ENCODE measurements around the gene TMEM232. TPM values are rescaled to one million over a fixed set of nuclear protein-coding genes. Genes with fewer than 3 reads are reported as not detected.

Gene TMEM232
- total RNA-seq, 8 experiments from 2014 or later: 3.4 to 44.3 (median 5.6) TPM

DNA sequence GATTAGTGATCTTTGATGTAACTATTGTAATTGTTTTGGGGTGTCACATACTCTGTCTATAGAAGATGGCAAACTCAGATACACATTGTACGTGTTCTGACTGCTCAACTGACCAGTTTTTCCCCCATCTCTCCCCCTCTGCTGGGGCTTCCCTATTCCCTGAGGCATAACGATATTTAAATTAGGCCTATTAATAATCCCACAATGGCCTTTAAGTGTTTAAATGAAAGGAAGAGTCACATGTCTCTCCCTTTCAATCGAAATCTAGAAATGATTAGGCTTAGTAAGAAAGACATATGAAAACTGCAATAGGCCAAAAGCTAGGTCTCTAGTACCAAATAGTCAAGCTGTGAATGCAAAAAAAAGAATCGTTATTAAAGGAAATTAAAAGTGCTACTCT, 265.6 kb downstream of the TMEM232 start:
- no peaks in the 10 kb centered on the region for H3K4me1 ChIP-seq (replicated peaks in 1 of 2)
- H3K27ac ChIP-seq: no peak overlapping the region
- 53 to 100% (median 82%) methylated on average over 1 to 4 of the region's 4 CpGs for WGBS, 10 experiments
- in situ Hi-C loops (cut with MboI; ENCODE audit: low pct_unique_long_range_greater_than_20kb in 2 of 9, low sequenced_read_pairs in 9 of 9, unreplicated experiment in 9 of 9): no loop called here
- no peak overlapping the region for H3K4me3 ChIP-seq
- no peak for ATAC-seq (replicated peaks in 6 of 8)

DNA sequence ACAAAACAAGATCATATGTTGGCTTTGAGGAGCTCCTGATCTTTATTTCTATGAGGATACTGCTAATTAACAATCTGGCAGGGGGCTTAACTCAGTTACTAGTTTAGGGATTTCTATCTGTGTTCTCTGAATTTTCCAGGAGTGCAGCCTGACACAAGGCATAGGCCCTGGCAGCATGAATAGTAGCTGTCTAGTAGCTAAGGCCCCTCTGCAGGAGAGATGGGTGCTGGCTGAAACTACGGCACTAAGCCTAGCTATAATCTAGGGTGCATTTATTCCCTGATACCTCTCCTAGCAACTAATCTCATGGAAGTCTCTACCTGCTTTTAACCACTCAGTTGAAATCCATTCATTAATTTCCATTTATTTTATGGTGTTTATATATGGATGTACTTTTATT, 268.2 kb downstream of the TMEM232 start:
- no peak overlapping the region for H3K27ac ChIP-seq
- in situ Hi-C loops (cut with MboI; ENCODE audit: low pct_unique_long_range_greater_than_20kb in 2 of 9, low sequenced_read_pairs in 9 of 9, unreplicated experiment in 9 of 9): no loop called here
- H3K4me3 ChIP-seq: no peak overlapping the region
- WGBS, 10 experiments: 60 to 100% (median 88%) methylated on average over 1 of the region's 1 CpG; no CpG with 5 or more reads in 5 of the 10 experiments
- H3K4me1 ChIP-seq (replicated peaks in 1 of 2): no peaks in the 10 kb centered on the region
- no peak for ATAC-seq (replicated peaks in 6 of 8)

DNA sequence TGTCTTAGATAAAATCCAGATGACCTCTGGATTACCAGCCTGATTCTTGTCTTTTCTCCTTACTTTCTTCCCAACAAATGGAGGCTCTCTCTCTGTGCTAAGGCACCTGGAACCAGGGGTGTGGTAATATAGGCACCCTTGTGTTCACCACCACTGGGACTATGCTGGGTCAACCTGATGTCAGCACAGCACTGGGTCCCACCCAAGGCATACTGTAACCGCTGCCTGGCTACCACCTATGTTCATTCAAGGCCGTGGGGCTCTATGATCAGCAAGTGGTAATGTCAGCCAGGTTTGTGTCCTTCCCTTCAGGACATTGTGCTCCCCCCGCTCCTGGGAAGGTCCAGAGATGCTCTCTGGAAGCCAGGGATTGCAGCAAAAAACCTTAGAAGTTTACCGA, 283.6 kb downstream of the TMEM232 start:
- Histone ChIP-seq H3K4me1 (replicated peaks in 1 of 2) (no peaks in the 10 kb centered on the region), H3K27ac (no peak overlapping the region), H3K4me3 (no peak overlapping the region)
- 61 to 100% (median 83%) methylated on average over 1 to 3 of the region's 4 CpGs; no CpG with 5 or more reads in 4 of the 10 experiments for WGBS, 10 experiments
- no peak for ATAC-seq (replicated peaks in 6 of 8)
- in situ Hi-C loops (cut with MboI; ENCODE audit: low pct_unique_long_range_greater_than_20kb in 2 of 9, low sequenced_read_pairs in 9 of 9, unreplicated experiment in 9 of 9): loop anchor here in 1 of 9 experiments (25.0 kb wide), 1 partner anchor 169 kb away; no protein-coding TSS in a partner anchor

DNA sequence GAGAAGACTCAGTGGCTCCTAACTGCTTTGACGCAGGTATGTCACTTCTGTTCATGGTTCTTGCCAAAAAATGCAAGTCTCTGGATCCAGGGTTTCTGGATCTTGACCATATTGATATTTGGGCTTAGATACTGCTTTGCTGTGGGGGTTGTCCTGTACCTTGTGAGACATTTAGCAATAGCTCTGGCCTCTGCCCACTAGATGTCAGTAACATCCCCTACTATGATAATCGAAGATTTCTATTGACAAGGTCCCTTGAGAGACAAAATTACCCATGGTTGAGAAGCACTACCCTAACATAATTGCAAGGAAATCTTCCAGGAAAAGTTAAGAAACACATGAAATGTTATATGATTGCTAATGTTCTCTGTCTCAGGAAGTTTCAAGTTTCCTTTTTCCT, 285.4 kb downstream of the TMEM232 start:
- in situ Hi-C loops (cut with MboI; ENCODE audit: low pct_unique_long_range_greater_than_20kb in 2 of 9, low sequenced_read_pairs in 9 of 9, unreplicated experiment in 9 of 9): loop anchor here in 1 of 9 experiments (25.0 kb wide), 1 partner anchor 171 kb away; no protein-coding TSS in a partner anchor
- H3K4me1 ChIP-seq (replicated peaks in 1 of 2): no peaks in the 10 kb centered on the region
- H3K27ac ChIP-seq: no peak overlapping the region
- ATAC-seq (replicated peaks in 6 of 8): peak in 3 of 8 experiments; percentile 72 to 90 (median 78)
- 0 to 57% (median 15%) methylated on average over 1 to 2 of the region's 2 CpGs; no CpG with 5 or more reads in 1 of the 10 experiments for WGBS, 10 experiments
- no peak overlapping the region for H3K4me3 ChIP-seq

DNA sequence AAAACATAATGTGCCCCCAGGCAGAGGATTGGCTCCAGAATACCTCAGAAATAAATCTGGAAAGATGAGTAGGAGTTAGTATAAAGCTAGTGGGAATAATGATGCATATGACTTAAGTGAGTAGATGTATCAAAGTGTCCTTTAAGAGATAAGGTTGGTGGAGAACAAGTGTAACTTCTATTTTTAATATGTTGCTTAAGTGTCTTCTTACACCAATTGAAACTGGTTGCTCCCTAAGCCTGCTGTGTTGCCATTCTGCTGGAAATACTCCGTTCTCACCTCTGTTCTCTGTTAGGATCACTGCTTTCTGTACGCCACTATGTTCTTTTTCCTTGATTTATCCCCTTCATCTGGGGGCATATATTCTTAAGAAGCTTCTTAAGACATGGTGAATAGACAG, 286.4 kb downstream of the TMEM232 start:
- Histone ChIP-seq H3K4me3 (no peak overlapping the region), H3K27ac (no peak overlapping the region), H3K4me1 (replicated peaks in 1 of 2) (no peaks in the 10 kb centered on the region)
- WGBS, 10 experiments: 27 to 100% (median 77%) methylated on average over 1 to 2 of the region's 2 CpGs; no CpG with 5 or more reads in 4 of the 10 experiments
- in situ Hi-C loops (cut with MboI; ENCODE audit: low pct_unique_long_range_greater_than_20kb in 2 of 9, low sequenced_read_pairs in 9 of 9, unreplicated experiment in 9 of 9): loop anchor here in 1 of 9 experiments (25.0 kb wide), 1 partner anchor 172 kb away; no protein-coding TSS in a partner anchor
- ATAC-seq (replicated peaks in 6 of 8): no peak

DNA sequence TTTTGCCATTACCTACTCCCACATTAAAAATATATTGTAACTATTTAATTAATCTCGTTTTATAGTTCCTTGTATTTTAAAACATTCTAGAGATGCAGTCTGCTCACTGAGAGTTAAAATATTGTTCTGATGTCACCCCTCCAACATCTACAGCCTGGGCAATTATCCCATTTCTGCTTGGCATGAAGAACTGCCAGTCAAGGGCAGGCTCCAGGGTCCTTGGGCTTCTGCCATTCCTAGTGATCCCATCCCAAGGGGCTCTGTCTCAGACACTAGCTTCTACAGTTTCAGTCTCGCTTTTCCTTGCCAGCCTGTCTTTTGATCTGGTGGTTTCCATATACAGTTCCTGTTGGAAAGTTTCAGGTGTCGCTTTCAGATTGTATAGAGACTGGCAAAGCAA, 287.2 kb downstream of the TMEM232 start:
- in situ Hi-C loops (cut with MboI; ENCODE audit: low pct_unique_long_range_greater_than_20kb in 2 of 9, low sequenced_read_pairs in 9 of 9, unreplicated experiment in 9 of 9): loop anchor here in 1 of 9 experiments (25.0 kb wide), 1 partner anchor 173 kb away; no protein-coding TSS in a partner anchor
- 0 to 100% (median 78%) methylated on average over 1 to 3 of the region's 3 CpGs for WGBS, 10 experiments
- ATAC-seq (replicated peaks in 6 of 8): no peak
- Histone ChIP-seq H3K4me3 (no peak overlapping the region), H3K27ac (no peak overlapping the region), H3K4me1 (replicated peaks in 1 of 2) (no peaks in the 10 kb centered on the region)

DNA sequence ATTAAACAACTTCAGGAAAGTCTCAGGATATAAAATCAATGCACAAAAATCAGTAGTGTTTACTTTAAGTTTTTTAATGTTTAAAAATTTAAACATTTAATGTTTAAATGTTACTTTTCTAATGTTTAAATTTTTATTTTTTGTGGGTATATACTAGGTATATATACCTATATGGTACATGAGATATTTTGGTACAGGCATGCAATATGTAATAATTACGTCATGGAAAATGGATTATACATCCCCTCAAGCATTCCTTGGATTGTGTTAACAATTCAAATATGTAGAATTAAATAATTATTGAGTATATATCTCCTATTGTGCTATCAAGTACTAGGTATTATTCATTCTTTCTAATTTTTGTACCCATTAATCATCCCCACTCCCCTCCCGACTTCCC, 291.3 kb downstream of the TMEM232 start:
- H3K4me1 ChIP-seq (replicated peaks in 1 of 2): no peaks in the 10 kb centered on the region
- H3K4me3 ChIP-seq: no peak overlapping the region
- in situ Hi-C loops (cut with MboI; ENCODE audit: low pct_unique_long_range_greater_than_20kb in 2 of 9, low sequenced_read_pairs in 9 of 9, unreplicated experiment in 9 of 9): loop anchor here in 1 of 9 experiments (25.0 kb wide), 1 partner anchor 177 kb away; no protein-coding TSS in a partner anchor
- no peak overlapping the region for H3K27ac ChIP-seq
- no peak for ATAC-seq (replicated peaks in 6 of 8)
- 0 to 100% (median 74%) methylated on average over 1 to 2 of the region's 2 CpGs for WGBS, 10 experiments

DNA sequence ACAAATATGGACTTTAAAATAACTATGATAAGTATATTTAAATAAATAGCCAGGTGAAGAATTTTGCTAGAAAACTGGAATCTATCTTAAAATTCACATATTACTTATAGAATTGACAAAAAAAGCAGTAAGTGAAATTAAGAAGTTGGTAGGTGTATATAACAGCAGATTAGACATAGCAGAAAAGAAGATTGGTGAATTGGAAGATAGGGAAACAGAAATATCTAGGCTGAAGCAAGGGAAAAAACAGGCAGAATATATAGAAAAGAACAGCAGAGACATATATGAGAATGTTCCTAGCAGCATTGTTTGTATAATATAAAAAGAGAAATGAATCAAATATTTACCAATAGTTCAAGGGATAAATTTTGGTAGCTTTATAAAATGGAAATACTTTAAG, 294.9 kb downstream of the TMEM232 start:
- no peak overlapping the region for H3K4me3 ChIP-seq
- H3K4me1 ChIP-seq (replicated peaks in 1 of 2): no peaks in the 10 kb centered on the region
- no peak overlapping the region for H3K27ac ChIP-seq
- no peak for ATAC-seq (replicated peaks in 6 of 8)
- in situ Hi-C loops (cut with MboI; ENCODE audit: low pct_unique_long_range_greater_than_20kb in 2 of 9, low sequenced_read_pairs in 9 of 9, unreplicated experiment in 9 of 9): loop anchor here in 1 of 9 experiments (25.0 kb wide), 1 partner anchor 181 kb away; no protein-coding TSS in a partner anchor

DNA sequence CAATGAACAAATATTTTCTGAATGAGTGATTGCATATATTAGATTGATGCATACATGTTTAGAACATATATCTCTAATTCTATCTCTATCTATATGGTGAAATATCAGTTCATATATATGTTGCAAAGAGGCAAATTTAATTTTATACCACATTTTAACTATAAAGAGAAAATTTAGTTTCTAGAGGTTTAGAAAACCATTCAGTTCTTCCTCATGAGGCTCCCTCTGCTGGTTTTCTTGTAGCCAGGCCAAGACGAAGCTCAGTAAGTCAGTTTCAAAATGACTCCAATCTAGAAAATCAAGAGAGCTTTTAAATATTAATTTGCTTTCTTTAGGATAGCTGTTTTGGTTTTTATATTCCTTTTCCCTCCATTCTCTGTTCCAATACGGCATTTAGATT, 312.1 kb downstream of the TMEM232 start:
- Histone ChIP-seq H3K4me3 (no peak overlapping the region), H3K27ac (no peak overlapping the region), H3K4me1 (replicated peaks in 1 of 2) (no peaks in the 10 kb centered on the region)
- in situ Hi-C loops (cut with MboI; ENCODE audit: low pct_unique_long_range_greater_than_20kb in 2 of 9, low sequenced_read_pairs in 9 of 9, unreplicated experiment in 9 of 9): no loop called here
- 27 to 100% (median 67%) methylated on average over 1 to 2 of the region's 2 CpGs; no CpG with 5 or more reads in 1 of the 10 experiments for WGBS, 10 experiments
- no peak for ATAC-seq (replicated peaks in 6 of 8)

DNA sequence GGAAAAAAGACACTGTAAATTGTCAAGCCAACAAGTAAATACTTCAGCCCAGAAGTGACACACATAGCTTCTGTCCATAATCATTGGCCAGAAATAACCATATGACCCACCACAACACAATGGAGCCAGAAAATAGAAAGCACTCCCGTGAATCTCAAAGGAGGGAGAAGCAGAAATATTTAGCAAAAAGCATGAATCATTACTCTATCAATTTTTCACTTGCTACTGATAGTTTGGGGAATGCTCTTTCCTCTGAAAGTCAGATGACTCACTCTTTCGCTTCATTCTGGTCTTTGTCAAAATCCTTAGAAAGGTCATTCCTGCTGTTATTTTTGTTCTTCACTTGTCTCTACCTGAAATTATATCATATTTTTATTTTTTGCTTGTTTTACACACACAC, 312.6 kb downstream of the TMEM232 start:
- no peak overlapping the region for H3K4me3 ChIP-seq
- no peak overlapping the region for H3K27ac ChIP-seq
- no peaks in the 10 kb centered on the region for H3K4me1 ChIP-seq (replicated peaks in 1 of 2)
- in situ Hi-C loops (cut with MboI; ENCODE audit: low pct_unique_long_range_greater_than_20kb in 2 of 9, low sequenced_read_pairs in 9 of 9, unreplicated experiment in 9 of 9): no loop called here
- 42 to 94% (median 71%) methylated on average over 1 to 2 of the region's 2 CpGs for WGBS, 10 experiments
- peak in 1 of 8 experiments; percentile 41 for ATAC-seq (replicated peaks in 6 of 8)

DNA sequence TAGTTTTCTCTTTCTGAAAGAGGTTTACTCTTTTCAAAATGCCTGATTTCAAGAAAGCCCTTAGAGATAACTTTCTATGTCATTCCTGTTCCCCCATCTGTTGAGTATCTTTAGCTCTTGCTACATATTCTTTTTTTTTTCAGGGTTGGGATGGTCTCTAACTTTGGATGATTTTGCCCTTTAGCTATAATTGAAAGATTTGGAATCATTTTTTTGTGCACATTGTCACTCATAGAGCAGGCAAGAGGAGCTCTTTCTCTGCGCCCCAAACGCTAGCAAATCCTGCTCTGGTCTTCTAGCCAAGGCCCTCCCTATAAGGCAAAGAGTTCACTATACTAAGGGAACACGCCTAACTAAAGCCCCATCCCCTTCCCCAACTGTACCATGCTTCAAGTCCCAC, 316.9 kb downstream of the TMEM232 start:
- ATAC-seq (replicated peaks in 6 of 8): no peak
- Histone ChIP-seq H3K27ac (no peak overlapping the region), H3K4me3 (no peak overlapping the region), H3K4me1 (replicated peaks in 1 of 2) (no peaks in the 10 kb centered on the region)
- WGBS, 10 experiments: 58 to 100% (median 83%) methylated on average over 1 to 3 of the region's 3 CpGs; no CpG with 5 or more reads in 3 of the 10 experiments
- in situ Hi-C loops (cut with MboI; ENCODE audit: low pct_unique_long_range_greater_than_20kb in 2 of 9, low sequenced_read_pairs in 9 of 9, unreplicated experiment in 9 of 9): no loop called here

DNA sequence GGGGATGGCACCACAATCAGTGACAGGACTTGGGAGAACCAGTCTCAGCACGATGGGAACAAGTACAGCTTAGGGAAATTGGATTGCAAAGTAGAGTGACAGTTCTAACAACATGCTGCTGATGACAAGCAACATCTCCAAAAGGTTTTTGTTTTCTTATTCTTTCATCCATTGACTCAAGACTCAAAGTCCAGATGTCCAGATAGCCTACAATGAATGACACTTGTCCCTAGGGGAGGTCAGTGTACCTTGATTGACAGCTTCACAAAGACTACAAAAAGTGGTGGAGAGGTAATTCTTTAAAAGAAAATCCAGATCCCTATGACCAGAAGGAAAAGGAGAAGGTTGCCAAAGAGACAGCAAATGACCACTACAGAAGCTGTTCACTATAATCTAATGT, 323.9 kb downstream of the TMEM232 start:
- in situ Hi-C loops (cut with MboI; ENCODE audit: low pct_unique_long_range_greater_than_20kb in 2 of 9, low sequenced_read_pairs in 9 of 9, unreplicated experiment in 9 of 9): no loop called here
- WGBS, 10 experiments: 14 to 75% (median 60%) methylated on average over 1 of the region's 1 CpG; no CpG with 5 or more reads in 3 of the 10 experiments
- Histone ChIP-seq H3K4me3 (no peak overlapping the region), H3K4me1 (replicated peaks in 1 of 2) (no peaks in the 10 kb centered on the region), H3K27ac (no peak overlapping the region)
- no peak for ATAC-seq (replicated peaks in 6 of 8)

DNA sequence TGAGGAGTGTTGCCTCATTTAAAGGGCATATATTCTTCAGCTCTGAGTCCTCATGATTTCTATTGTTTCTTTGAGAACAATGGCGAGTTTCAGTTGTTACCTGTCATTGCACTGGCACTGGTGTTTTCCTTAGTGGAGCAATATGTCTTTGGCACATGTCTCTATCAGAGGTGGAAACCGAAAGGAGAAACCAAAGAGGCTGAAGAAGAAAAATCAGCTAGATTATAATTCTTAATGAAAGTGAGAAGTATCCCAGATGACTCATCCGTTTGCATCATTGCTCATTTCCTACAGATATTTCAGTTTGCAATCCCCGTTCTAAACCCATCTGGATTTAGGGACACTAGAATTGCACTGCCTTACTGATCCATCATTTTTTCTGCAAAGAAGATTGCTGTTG, 324.6 kb downstream of the TMEM232 start:
- in situ Hi-C loops (cut with MboI; ENCODE audit: low pct_unique_long_range_greater_than_20kb in 2 of 9, low sequenced_read_pairs in 9 of 9, unreplicated experiment in 9 of 9): no loop called here
- WGBS, 10 experiments: 3 to 91% (median 63%) methylated on average over 2 to 4 of the region's 4 CpGs; no CpG with 5 or more reads in 1 of the 10 experiments
- no peaks in the 10 kb centered on the region for H3K4me1 ChIP-seq (replicated peaks in 1 of 2)
- no peak overlapping the region for H3K4me3 ChIP-seq
- peak in 7 of 8 experiments; percentile 45 to 68 (median 61) for ATAC-seq (replicated peaks in 6 of 8)
- H3K27ac ChIP-seq: no peak overlapping the region

DNA sequence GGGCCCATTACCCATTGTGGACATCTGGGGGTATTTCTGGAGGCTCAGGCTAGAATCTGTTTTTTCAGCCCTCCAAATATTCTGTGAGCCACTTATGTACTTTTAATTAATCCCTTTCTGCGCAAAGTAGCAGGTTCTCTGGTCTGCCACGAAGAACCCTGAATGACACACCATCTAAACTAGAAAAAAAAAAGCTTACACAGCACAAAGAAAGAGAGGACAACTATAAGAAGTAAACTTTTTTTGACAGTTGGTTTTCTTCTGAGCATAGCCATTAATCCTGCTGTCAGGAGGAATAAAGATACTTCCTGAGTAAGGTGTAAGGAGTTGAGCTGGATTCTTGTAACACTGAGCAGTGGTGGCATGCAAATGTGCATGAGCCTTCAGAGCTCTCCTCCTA, 327.5 kb downstream of the TMEM232 start:
- Histone ChIP-seq H3K27ac (no peak overlapping the region), H3K4me1 (replicated peaks in 1 of 2) (no peaks in the 10 kb centered on the region), H3K4me3 (no peak overlapping the region)
- 20 to 100% (median 91%) methylated on average over 1 to 2 of the region's 2 CpGs; no CpG with 5 or more reads in 2 of the 10 experiments for WGBS, 10 experiments
- in situ Hi-C loops (cut with MboI; ENCODE audit: low pct_unique_long_range_greater_than_20kb in 2 of 9, low sequenced_read_pairs in 9 of 9, unreplicated experiment in 9 of 9): no loop called here
- no peak for ATAC-seq (replicated peaks in 6 of 8)
